Neuronal stem cell (in vitro differentiated cells): Measurements from ENCODE around the gene MAN2A1.

Experiments used
- DNase-seq: peaks from one replicate; pipeline ENCODE4 v3.0.0-alpha.2; 2013; ENCODE audit warnings: low spot score
- H2AFZ ChIP-seq: one replicate; pipeline ENCODE4 v1.6.1; 2013; ENCODE audit warnings: mild to moderate bottlenecking, low read length, inconsistent platforms
- H2AK5ac ChIP-seq: 2 replicates; pipeline ENCODE4 v1.6.1; 2013; ENCODE audit warnings: low read depth, mild to moderate bottlenecking, inconsistent platforms, low read length, moderate library complexity, mixed read lengths
- H2BK120ac ChIP-seq: 2 replicates; pipeline ENCODE4 v1.6.1; 2013; ENCODE audit warnings: low read depth, mild to moderate bottlenecking, inconsistent platforms, low read length, moderate library complexity, mixed read lengths
- H2BK12ac ChIP-seq: one replicate; pipeline ENCODE4 v1.6.1; 2013; ENCODE audit warnings: low read length, inconsistent platforms
- H2BK15ac ChIP-seq: 2 replicates; pipeline ENCODE4 v1.6.1; 2013; ENCODE audit warnings: mild to moderate bottlenecking, low read length, inconsistent platforms, mixed read lengths
- H2BK5ac ChIP-seq: one replicate; pipeline ENCODE4 v1.6.1; 2013; ENCODE audit warnings: inconsistent platforms, mild to moderate bottlenecking, low read length, moderate library complexity
- H3K14ac ChIP-seq: one replicate; pipeline ENCODE4 v1.6.1; 2013; ENCODE audit warnings: low read length, inconsistent platforms
- H3K18ac ChIP-seq: 2 replicates; pipeline ENCODE4 v1.6.1; 2013; ENCODE audit warnings: low read length, inconsistent platforms
- H3K23ac ChIP-seq: 2 replicates; pipeline ENCODE4 v1.6.1; 2013; ENCODE audit warnings: low read depth, mild to moderate bottlenecking, mixed read lengths, low read length, inconsistent platforms; ENCODE audit not compliant: poor library complexity
- H3K27ac ChIP-seq: replicated peaks from 3 replicates; pipeline ENCODE4 v1.5.1; 2013; ENCODE audit warnings: low read length, inconsistent platforms
- H3K27me3 ChIP-seq, 3 experiments: 2 replicates each; pipeline ENCODE4 v1.6.1; 2013; ENCODE audit warnings: low read length in 3 of 3, mild to moderate bottlenecking in 2 of 3, inconsistent platforms in 1 of 3, low read depth in 1 of 3, mixed read lengths in 1 of 3, moderate library complexity in 1 of 3; ENCODE audit not compliant: control insufficient read depth in 3 of 3, insufficient read depth in 3 of 3
- H3K36me3 ChIP-seq, 2 donors: replicated peaks in 1 of 2; 2 replicates each; pipeline ENCODE4 v1.6.1; 2013; ENCODE audit warnings: low read length in 2 of 2; ENCODE audit not compliant: control insufficient read depth in 2 of 2, insufficient read depth in 2 of 2
- H3K4ac ChIP-seq: 2 replicates; pipeline ENCODE4 v1.6.1; 2013; ENCODE audit warnings: inconsistent platforms, mild to moderate bottlenecking, low read length, moderate library complexity
- H3K4me1 ChIP-seq, 2 donors: 1 replicate in 1 of 2; 2 replicates in 1 of 2; pipeline ENCODE4 v1.6.1; 2013; ENCODE audit warnings: low read length in 2 of 2, low read depth in 1 of 2; ENCODE audit not compliant: control insufficient read depth in 2 of 2, insufficient read depth in 1 of 2
- H3K4me2 ChIP-seq: one replicate; pipeline ENCODE4 v1.6.1; 2013; ENCODE audit warnings: mild to moderate bottlenecking, low read length, inconsistent platforms; ENCODE audit not compliant: insufficient read depth, poor library complexity, severe bottlenecking
- H3K4me3 ChIP-seq, 2 donors: 2 replicates each; pipeline ENCODE4 v1.5.1; 2013; ENCODE audit warnings: low read length in 2 of 2, mild to moderate bottlenecking in 2 of 2, inconsistent platforms in 1 of 2, moderate library complexity in 1 of 2
- H3K79me1 ChIP-seq: one replicate; pipeline ENCODE4 v1.6.1; 2013; ENCODE audit warnings: low read depth, mild to moderate bottlenecking, inconsistent platforms, low read length, moderate library complexity
- H3K9ac ChIP-seq: one replicate; pipeline ENCODE4 v1.6.1; 2013; ENCODE audit warnings: mild to moderate bottlenecking, low read depth, low read length, inconsistent platforms; ENCODE audit not compliant: poor library complexity
- H3K9me3 ChIP-seq, 2 donors: replicated peaks in 1 of 2; 2 replicates each; pipeline versions ENCODE3 to v1.6.1; 2013; ENCODE audit warnings: low read length in 2 of 2, mild to moderate bottlenecking in 2 of 2, inconsistent platforms in 1 of 2, low read depth in 1 of 2, mixed read lengths in 1 of 2, moderate library complexity in 1 of 2; ENCODE audit not compliant: control insufficient read depth in 2 of 2, insufficient read depth in 1 of 2
- H4K8ac ChIP-seq: one replicate; pipeline ENCODE4 v1.6.1; 2013; ENCODE audit warnings: low read depth, mild to moderate bottlenecking, inconsistent platforms, low read length, moderate library complexity
- H4K91ac ChIP-seq: one replicate; pipeline ENCODE4 v1.6.1; 2013; ENCODE audit warnings: low read length, low read depth, mild to moderate bottlenecking, inconsistent platforms; ENCODE audit not compliant: poor library complexity
- WGBS, 2 donors: extraction: QIAGEN DNeasy Blood & Tissue Kit; methylation state at CpG; one replicate each; pipeline ENCODE4 v1.1.7; 2013; ENCODE audit warnings: missing lambda C conversion rate in 2 of 2, mixed read lengths in 1 of 2; ENCODE audit not compliant: insufficient read length in 2 of 2, insufficient replicate concordance in 1 of 2; ENCODE audit errors: extremely low coverage in 2 of 2; 5-methylcytosine and 5-hydroxymethylcytosine counted together

Gene MAN2A1

DNA sequence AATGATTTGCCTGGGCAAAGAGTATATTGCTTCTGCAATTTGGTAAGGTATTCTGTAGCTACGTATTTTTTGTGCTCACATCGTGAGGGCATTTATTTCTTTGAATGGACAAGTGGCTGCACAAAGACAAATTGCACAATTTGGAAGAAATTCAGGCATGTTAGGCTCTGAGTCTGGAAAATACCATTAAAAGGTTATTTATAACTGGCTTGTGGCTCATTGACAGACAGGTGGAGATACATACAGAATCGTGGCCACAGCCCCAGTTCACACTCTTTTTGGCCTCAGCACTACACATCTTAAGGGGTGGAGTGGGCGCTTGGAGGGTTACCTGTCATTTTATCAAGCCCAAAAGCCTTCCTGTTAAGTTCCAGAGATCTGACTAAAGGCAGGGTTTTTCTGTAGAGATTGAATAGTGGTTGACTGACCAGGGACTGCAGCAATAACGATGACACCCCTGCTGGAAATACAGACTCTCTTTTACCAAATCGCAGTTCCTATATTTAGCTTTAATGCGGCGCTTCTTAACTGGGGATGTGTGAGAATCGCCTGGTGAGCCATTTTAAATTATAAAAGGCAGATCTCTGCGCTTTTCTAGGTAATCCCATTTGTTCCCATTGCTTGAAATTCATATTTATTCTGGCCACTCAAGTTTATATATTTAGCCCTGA lies 14.7 kb downstream of the MAN2A1 start:
- Histone ChIP-seq H3K14ac (no peak overlapping the region), H2AFZ (no peak overlapping the region), H2BK12ac (no peak overlapping the region), H2BK120ac (no peak overlapping the region), H3K36me3 (peaks cover 0 to 23% of the 10 kb centered on the region in 2 donors), H4K91ac (no peak overlapping the region), H3K4me1 (peaks cover 0 to 8% of the 10 kb centered on the region in 2 donors), H3K18ac (no peak overlapping the region), H3K9ac (no peak overlapping the region), H3K23ac (no peak overlapping the region), H3K79me1 (no peaks in the 10 kb centered on the region), H4K8ac (no peak overlapping the region), H2BK5ac (no peak overlapping the region), H3K4me3 (no peak overlapping the region), H2AK5ac (no peak overlapping the region), H3K9me3 (peaks cover 0 to 9% of the 10 kb centered on the region in 2 donors), H3K4me2 (no peak overlapping the region), H3K27me3 (no peaks in the 10 kb centered on the region), H3K4ac (no peak overlapping the region), H3K27ac (no peak overlapping the region), H2BK15ac (no peak overlapping the region)
- no CpG with 5 or more reads among the region's 10 CpGs for WGBS, 2 donors
- DNase-seq: no peak

DNA sequence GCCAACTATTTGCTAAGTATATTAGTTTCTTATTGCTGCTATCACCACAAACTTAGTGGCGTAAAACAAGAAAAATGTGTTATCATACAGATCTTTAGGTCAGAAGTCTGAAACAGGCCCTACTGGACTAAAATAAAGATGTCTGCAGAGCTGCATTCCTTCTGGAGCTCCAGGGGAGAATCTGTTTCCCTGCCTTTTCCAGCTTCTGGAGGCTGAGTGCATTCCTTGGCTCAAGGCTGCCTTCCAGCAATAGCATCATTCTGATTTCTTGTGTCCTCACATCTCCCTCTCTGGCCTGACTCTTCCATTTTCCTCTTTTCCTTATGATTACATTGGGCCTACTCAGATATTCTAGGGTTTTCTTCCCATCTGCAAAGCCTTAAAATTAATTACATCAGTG lies 15.9 kb downstream of the MAN2A1 start:
- Histone ChIP-seq H3K79me1 (no peaks in the 10 kb centered on the region), H3K4me3 (no peak overlapping the region), H2BK120ac (no peak overlapping the region), H2BK15ac (no peak overlapping the region), H4K91ac (no peak overlapping the region), H3K4me1 (peaks cover 0 to 8% of the 10 kb centered on the region in 2 donors), H3K27me3 (no peaks in the 10 kb centered on the region), H3K9me3 (no peaks in the 10 kb centered on the region), H3K36me3 (peaks cover 0 to 11% of the 10 kb centered on the region in 2 donors), H4K8ac (no peak overlapping the region), H3K27ac (no peak overlapping the region), H3K14ac (no peak overlapping the region), H2BK5ac (no peak overlapping the region), H3K18ac (no peak overlapping the region), H3K9ac (no peak overlapping the region), H2AK5ac (no peak overlapping the region), H3K4me2 (no peak overlapping the region), H3K23ac (no peak overlapping the region), H2BK12ac (no peak overlapping the region), H2AFZ (no peak overlapping the region), H3K4ac (no peak overlapping the region)
- WGBS, 2 donors: no CpG with 5 or more reads among the region's 1 CpG
- DNase-seq: no peak

GRCh38 chr5:109706095-109706494 lies 16.4 kb downstream of the MAN2A1 start:
- Histone ChIP-seq H3K27me3 (no peaks in the 10 kb centered on the region), H3K4me2 (no peak overlapping the region), H2BK5ac (no peak overlapping the region)

DNA sequence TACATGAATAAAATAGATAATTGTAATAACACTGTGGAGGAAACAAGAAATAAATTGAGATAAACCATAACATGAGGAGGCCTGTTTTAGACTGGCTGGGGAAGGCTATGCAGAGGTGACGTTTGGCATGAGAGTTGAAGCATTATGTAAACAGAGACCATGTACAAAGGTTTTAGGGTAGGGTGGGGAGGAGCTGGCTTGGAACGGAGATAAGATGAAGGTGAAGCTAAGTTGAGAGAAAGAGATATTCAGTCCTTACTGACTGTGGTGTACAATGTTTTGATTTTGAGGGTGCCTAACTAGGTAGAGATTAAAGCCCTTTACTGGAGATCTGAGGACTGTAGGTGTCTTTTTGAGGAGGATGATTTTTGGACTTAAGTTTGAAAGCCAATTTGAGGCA lies 17.8 kb downstream of the MAN2A1 start:
- DNase-seq: no peak
- no peak overlapping the region for H3K9ac ChIP-seq
- peaks cover 0 to 3% of the 10 kb centered on the region in 2 donors for H3K9me3 ChIP-seq
- no peak overlapping the region for H2BK15ac ChIP-seq
- H3K79me1 ChIP-seq: peaks cover 2% of the 10 kb centered on the region
- H3K18ac ChIP-seq: no peak overlapping the region
- no peak overlapping the region for H2BK12ac ChIP-seq
- H3K23ac ChIP-seq: no peak overlapping the region
- WGBS, 2 donors: no CpG with 5 or more reads among the region's 2 CpGs
- peaks cover 0 to 8% of the 10 kb centered on the region in 2 donors for H3K4me1 ChIP-seq
- no peak overlapping the region for H2BK120ac ChIP-seq
- H3K27ac ChIP-seq: no peak overlapping the region
- no peak overlapping the region for H3K4ac ChIP-seq
- H3K4me2 ChIP-seq: no peak overlapping the region
- no peak overlapping the region for H2AK5ac ChIP-seq
- no peak overlapping the region for H4K91ac ChIP-seq
- no peak overlapping the region for H2AFZ ChIP-seq
- H3K4me3 ChIP-seq: no peak overlapping the region
- no peak overlapping the region for H3K14ac ChIP-seq
- H4K8ac ChIP-seq: no peak overlapping the region
- H3K27me3 ChIP-seq: no peaks in the 10 kb centered on the region
- no peak overlapping the region for H2BK5ac ChIP-seq
- H3K36me3 ChIP-seq: peaks cover 0 to 8% of the 10 kb centered on the region in 2 donors

More at GRCh38 chr5:109706095-109706494, 16.4 kb downstream of the MAN2A1 start:
- Histone ChIP-seq H3K36me3 (peaks cover 0 to 8% of the 10 kb centered on the region in 2 donors), H3K18ac (no peak overlapping the region), H4K91ac (no peak overlapping the region), H2AFZ (no peak overlapping the region), H3K79me1 (peaks cover 2% of the 10 kb centered on the region), H3K4me1 (peaks cover 0 to 8% of the 10 kb centered on the region in 2 donors), H3K9ac (no peak overlapping the region), H2AK5ac (no peak overlapping the region), H4K8ac (no peak overlapping the region), H3K23ac (no peak overlapping the region), H3K4ac (no peak overlapping the region), H3K4me3 (no peak overlapping the region), H2BK120ac (no peak overlapping the region), H3K9me3 (peaks cover 0 to 3% of the 10 kb centered on the region in 2 donors), H3K27ac (no peak overlapping the region), H3K14ac (no peak overlapping the region), H2BK12ac (no peak overlapping the region), H2BK15ac (no peak overlapping the region)
- no peak for DNase-seq
- WGBS, 2 donors: no CpG with 5 or more reads among the region's 1 CpG
